ENCODE results near the gene STH. TPM values are rescaled to one million over a fixed set of nuclear protein-coding genes. Genes with fewer than 3 reads are reported as not detected.

The STH gene
- polyA plus RNA-seq, 1 donor: not detected

DNA sequence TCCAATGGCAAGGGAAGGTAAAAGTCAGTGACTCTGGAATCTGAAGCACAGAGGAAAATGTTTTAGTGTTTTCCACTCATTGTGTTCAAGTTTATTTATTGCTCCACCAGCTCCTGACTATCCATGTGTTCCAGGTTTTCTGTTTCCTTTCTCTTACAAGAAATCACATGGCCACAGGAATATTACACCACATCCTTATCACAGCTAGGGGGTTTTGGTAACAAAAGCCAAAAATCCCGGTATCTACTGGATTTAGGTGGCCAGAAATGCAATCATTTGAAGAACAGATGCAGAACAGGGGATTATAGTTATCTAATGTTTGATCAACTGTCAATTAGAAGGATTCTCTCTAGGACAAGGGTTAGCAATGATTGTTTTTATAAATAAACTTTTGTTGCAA is 47.9 kb downstream of the STH start:
- no peak for DNase-seq

DNA sequence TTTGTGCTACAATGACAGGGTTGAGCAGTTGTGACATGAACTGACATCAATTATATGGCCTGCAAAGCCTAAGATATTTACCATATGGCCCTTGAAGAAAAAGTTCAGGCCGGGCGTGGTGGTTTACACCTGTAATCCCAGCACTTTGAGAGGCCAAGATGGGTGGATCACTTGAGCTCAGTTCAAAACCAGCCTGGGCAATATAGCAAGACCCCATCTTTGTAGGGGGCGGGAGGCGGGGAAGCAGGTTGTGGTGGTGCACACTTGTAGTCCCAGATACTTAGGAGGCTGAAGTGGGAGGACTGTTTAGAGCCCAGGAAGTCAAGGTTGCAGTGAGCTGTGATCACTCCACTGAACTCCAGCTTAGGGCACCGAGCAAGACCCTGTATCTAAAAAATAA is 48.3 kb downstream of the STH start:
- DNase-seq: no peak

GRCh38 chr17:46047856-46048255 is 48.8 kb downstream of the STH start:
- no peak for DNase-seq

Other genes with a start within 250 kb of the STH start
- 0.47 TPM for gene CRHR1, start 214.9 kb upstream of the STH start, polyA plus RNA-seq (ENCODE audit: insufficient read length)
- gene SPPL2C, start 154.4 kb upstream of the STH start, polyA plus RNA-seq (ENCODE audit: insufficient read length): not detected
- 7.1 TPM for gene MAPT, start 104.7 kb upstream of the STH start, polyA plus RNA-seq (ENCODE audit: insufficient read length)
- gene KANSL1, start 194.2 kb downstream of the STH start, polyA plus RNA-seq (ENCODE audit: insufficient read length): 95.8 TPM

Measured in left kidney (tissue), 2 donors.